Fibroblast of villous mesenchyme (primary cell): Measurements from ENCODE around the gene UCN. TPM values are rescaled to one million over a fixed set of nuclear protein-coding genes. Genes with fewer than 3 reads are reported as not detected.

Experiments
- DNase-seq: peaks from one replicate; pipeline ENCODE4 v3.0.0-alpha.2; 2010; ENCODE audit warnings: low read depth
- H3K4me3 ChIP-seq: 2 replicates; pipeline ENCODE4 v1.5.1; 2011; ENCODE audit warnings: low read depth, mild to moderate bottlenecking, low read length
- CTCF ChIP-seq: IDR thresholded peaks from 2 replicates; pipeline ENCODE4 v1.5.1; 2012; ENCODE audit warnings: low read depth, mild to moderate bottlenecking, low read length; ENCODE audit not compliant: insufficient read depth
- total RNA-seq: library from RNA; depleted of rRNA; stranded (reverse); fragments of >200 nt; gene quantifications from 2 replicates; pipeline ENCODE4 v1.2.3, GENCODE V29; 2012

Gene UCN
- total RNA-seq, 1 donor: 0.43 TPM

GRCh38 chr2:27261241-27261925 lies 46.9 kb downstream of the UCN start:
- DNase-seq: no peak
- no peak for TF ChIP-seq CTCF
- no peak overlapping the region for H3K4me3 ChIP-seq

- TF ChIP-seq CTCF: no peak
- H3K4me3 ChIP-seq: no peak overlapping the region
- DNase-seq: no peak
Measured at GRCh38 chr2:27258051-27258450, 50.2 kb downstream of the UCN start.

Other genes starting within 250 kb of the UCN start
- 239 and 282 TPM in 2 replicates for gene OST4, start 236.8 kb downstream of the UCN start, total RNA-seq
- gene EMILIN1, start 229.8 kb downstream of the UCN start, total RNA-seq: 144 and 160 TPM in 2 replicates
- 0.97 and 1.3 TPM in 2 replicates for gene KHK, start 221.7 kb downstream of the UCN start, total RNA-seq
- under 0.01 TPM in 2 replicates for gene CGREF1, start 189.3 kb downstream of the UCN start, total RNA-seq
- gene ABHD1, start 184.6 kb downstream of the UCN start, total RNA-seq: under 0.01 TPM in 1 of 2 replicates, not detected in the other
- 39.3 and 45.3 TPM in 2 replicates for gene PREB, start 173.8 kb downstream of the UCN start, total RNA-seq
- not detected in 2 replicates for gene PRR30, start 169.0 kb downstream of the UCN start, total RNA-seq
- not detected in 2 replicates for gene TCF23, start 159.4 kb downstream of the UCN start, total RNA-seq
- 159 and 166 TPM in 2 replicates for gene ATRAID, start 96.4 kb downstream of the UCN start, total RNA-seq
- 20.9 and 25.9 TPM in 2 replicates for gene SLC5A6, start 96.2 kb downstream of the UCN start, total RNA-seq
- gene CAD, start 91.1 kb downstream of the UCN start, total RNA-seq: 32.4 and 43.8 TPM in 2 replicates
- gene SLC30A3, start 45.4 kb downstream of the UCN start, total RNA-seq: 0.32 TPM in 1 of 2 replicates, not detected in the other
- not detected in 2 replicates for gene DNAJC5G, start 33.0 kb downstream of the UCN start, total RNA-seq
- gene TRIM54, start 26.0 kb downstream of the UCN start, total RNA-seq: not detected in 2 replicates
- gene MPV17, start 14.7 kb upstream of the UCN start, total RNA-seq: 57.0 and 73.8 TPM in 2 replicates
- 30.9 and 36.7 TPM in 2 replicates for gene GTF3C2, start 48.3 kb upstream of the UCN start, total RNA-seq
- 28.9 and 29.3 TPM in 2 replicates for gene EIF2B4, start 61.9 kb upstream of the UCN start, total RNA-seq
- gene SNX17, start 62.2 kb upstream of the UCN start, total RNA-seq: 166 and 169 TPM in 2 replicates
- gene ZNF513, start 72.3 kb upstream of the UCN start, total RNA-seq: 11.7 and 11.9 TPM in 2 replicates
- 60.6 and 63.9 TPM in 2 replicates for gene PPM1G, start 101.1 kb upstream of the UCN start, total RNA-seq
- gene NRBP1, start 120.2 kb upstream of the UCN start, total RNA-seq: 110 and 125 TPM in 2 replicates
- not detected in 2 replicates for gene KRTCAP3, start 133.9 kb upstream of the UCN start, total RNA-seq
- gene IFT172, start 181.3 kb upstream of the UCN start, total RNA-seq: 18.0 and 18.1 TPM in 2 replicates
- gene FNDC4, start 186.8 kb upstream of the UCN start, total RNA-seq: 8.6 and 11.6 TPM in 2 replicates
- gene GCKR, start 188.4 kb upstream of the UCN start, total RNA-seq: 0.32 TPM in 1 of 2 replicates, not detected in the other